HG02763 (cell line): ENCODE measurements around the gene KLHL41.
"Not testable (repeated sequence)": the region's sequence is repeated elsewhere in the genome, so short reads cannot be mapped to it uniquely, and the experiment has no call there.

Experiments
- ATAC-seq: cut with Tn5 transposase; IDR thresholded peaks from one replicate; pipeline ENCODE4 v1.9.1; 2021; ENCODE audit warnings: mild to moderate bottlenecking, moderate library complexity; ENCODE audit not compliant: unreplicated experiment

KLHL41 gene

DNA sequence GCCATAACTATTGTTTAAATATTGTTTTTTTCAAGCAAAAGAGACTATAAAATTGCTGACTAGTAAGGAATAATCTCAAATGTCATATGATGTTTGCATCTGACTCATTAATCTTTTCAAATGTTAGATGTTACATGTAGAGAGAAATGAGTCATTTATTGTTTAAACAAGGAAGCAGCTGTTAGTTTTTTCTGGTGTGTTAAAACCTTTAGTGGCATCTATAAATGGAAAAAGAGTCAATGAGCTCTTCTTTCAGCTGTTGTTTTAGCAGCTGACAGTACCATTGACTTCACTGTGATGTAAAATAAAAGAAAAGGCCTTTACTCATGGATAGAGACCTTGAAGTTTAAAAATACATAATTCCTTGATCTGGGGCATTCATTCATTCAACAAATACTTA, 1.8 kb upstream of the KLHL41 start:
- no peak for ATAC-seq

DNA sequence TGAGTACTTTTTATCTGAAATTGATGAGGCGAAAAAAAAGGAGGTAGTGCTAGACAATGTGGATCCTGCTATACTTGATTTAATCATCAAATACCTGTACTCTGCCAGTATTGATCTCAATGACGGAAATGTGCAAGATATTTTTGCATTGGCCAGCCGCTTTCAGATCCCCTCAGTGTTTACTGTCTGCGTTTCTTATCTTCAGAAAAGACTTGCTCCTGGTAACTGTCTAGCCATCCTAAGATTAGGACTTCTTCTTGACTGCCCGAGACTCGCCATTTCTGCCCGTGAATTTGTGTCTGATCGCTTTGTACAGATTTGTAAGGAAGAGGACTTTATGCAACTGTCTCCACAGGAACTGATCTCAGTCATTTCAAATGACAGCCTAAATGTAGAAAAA, 453 bp downstream of the KLHL41 start:
- ATAC-seq, result no peak

DNA sequence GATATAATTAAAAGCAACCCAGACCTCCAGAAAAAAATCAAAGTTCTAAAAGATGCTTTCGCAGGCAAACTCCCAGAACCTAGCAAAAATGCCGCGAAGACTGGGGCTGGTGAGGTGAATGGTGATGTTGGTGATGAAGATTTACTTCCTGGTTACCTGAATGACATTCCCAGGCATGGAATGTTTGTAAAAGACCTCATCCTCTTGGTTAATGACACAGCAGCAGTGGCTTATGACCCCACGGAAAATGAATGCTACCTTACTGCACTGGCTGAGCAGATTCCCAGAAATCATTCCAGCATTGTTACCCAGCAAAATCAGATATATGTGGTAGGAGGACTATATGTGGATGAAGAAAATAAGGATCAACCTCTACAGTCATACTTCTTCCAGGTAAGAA, 994 bp downstream of the KLHL41 start:
- no peak for ATAC-seq

DNA sequence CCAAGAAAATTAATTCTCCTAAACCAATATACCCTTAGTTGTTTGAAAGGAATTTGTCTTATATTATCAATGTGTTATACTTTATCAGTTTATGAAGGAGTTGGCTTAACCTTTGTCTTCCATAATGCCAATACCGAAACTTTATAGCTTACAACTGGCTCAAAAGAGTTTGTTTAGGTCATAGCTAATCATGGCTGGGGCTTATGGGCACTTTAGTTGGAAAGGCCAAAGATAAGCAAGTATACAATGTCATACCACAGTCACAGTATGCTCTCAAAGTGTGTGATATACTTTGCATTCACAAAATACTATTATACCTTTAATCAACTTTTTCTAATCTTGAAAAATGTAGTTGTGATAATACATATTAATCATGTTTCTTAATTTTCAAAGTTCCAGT, 2.3 kb downstream of the KLHL41 start:
- no peak for ATAC-seq

DNA sequence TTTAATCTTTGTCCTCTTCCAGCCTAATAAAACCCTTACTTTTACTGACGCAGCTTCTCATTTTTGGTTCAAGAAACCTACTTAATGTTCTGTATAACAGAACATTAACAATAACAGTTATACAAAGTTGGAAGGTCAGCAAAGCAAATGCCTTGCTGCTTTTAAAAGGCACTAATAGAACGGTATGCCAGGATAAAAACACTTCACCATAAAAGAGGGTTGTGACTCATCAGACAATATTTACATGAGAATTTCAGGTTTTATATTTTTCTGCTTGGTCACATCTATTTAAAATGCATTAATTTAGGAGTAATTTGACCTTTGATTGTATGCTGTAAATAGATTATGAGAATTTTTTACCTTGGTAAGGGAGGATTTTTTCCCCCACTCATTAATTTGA, 3.0 kb downstream of the KLHL41 start:
- ATAC-seq, result no peak

DNA sequence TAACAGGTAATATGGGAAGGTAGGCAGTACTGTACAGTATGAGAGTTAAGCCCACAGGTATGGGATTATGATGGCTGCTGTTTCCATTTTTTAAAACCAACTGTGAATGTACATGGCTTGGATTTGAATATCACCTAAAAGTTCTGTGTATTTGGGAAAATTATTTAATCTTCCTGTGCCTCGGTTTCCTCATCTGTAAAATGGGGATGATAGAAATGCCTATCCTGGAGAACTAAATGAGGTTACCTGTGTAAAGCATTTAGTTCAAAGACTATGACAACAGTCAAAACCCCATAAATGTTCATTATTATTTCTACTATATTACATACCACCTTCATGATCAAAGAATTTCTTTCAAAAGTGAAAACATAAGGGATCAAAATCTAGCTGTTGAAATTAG, 3.6 kb downstream of the KLHL41 start:
- no peak for ATAC-seq

DNA sequence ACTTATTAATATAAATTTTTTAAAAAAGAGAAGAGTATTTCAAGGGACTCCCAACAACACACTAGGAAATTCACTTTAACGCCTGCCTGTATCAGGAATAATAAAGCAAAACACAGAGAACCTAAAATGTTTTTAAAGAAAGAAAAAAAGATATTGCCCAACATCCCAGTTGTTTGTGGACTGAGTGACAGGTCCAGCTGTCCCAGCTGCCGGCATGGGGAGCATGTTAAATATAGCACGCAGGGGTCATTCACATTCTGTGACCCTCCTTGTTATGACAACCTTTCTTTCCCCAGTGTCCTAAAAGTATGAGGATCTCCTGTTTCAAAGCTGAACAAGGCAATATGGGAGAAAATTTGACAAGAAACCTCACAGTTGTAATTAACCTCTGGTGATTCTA, 4.4 kb downstream of the KLHL41 start:
- no peak for ATAC-seq

DNA sequence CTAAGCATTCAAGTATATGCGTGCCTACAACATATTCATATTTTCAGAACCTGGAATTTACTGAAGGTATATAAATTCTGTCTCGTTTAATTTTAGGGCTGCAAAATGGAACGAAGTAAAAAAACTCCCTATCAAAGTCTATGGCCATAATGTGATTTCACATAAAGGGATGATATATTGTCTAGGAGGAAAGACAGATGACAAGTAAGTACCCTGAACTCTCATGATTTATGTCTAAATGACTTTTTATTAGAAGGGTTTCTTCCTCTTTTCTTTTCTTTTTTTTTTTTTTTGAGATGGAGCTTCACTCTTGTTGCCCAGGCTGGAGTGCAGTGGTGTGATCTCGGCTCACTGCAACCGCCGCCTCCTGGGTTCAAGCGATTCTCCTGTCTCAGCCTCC, 5.3 kb downstream of the KLHL41 start:
- ATAC-seq, result not testable (repeated sequence)

DNA sequence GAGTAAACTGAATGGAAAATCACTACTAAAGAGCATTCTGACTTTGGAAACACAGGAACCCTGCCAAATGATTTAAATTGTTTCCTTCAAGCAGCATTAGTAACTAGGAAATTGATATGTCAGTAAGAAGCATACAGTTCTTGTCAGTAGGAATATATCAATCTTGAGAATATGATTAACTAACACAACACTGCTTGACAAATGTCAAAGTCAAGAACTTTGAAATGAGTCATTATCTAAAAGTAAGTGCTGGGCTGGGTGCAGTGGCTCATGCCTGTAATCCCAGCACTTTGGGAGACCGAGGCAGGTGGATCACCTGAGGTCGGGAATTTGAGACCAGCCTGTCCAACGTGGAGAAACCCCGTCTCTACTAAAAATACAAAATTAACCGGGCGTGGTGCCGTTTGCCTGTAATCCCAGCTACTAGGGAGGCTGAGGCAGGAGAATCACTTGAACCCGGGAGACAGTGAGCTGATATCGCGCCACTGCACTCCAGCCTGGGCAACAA, 7.0 kb downstream of the KLHL41 start:
- not testable (repeated sequence) for ATAC-seq

DNA sequence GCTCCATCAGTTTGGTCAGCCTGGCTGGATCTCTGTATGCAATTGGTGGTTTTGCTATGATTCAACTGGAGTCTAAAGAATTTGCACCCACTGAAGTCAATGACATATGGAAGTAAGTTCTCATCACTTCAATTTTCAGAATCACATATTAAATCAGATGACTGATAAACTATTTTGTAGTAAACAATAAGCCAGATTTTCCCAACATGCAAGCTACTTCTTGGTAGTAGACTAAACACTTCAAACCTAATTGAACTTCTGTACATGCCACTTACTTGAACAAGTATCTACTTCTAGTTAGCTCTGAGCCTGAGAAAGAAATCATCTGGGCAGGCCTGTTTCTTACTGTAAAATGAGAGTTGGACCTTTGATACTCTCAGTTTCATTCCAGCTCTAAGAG, 11.4 kb downstream of the KLHL41 start:
- ATAC-seq, result no peak

DNA sequence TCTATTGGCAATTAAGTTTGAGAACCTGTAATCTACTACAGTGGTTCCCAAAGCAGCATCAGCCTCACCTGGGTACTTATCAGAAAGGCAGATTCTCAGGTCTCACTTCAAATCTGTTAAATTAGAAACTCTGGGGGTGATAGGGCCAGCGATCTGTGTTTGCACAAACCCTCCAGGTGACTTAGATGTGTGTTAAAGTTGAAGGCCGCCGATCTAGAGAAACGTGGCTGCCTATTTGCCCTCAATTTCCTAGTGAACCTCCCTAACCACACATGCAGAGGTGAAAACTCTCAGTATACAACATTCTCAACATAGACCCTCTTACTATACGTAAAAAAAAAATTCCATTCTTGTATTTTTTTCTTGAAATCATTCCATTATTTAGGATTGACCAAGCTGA, 14.2 kb downstream of the KLHL41 start:
- no peak for ATAC-seq

DNA sequence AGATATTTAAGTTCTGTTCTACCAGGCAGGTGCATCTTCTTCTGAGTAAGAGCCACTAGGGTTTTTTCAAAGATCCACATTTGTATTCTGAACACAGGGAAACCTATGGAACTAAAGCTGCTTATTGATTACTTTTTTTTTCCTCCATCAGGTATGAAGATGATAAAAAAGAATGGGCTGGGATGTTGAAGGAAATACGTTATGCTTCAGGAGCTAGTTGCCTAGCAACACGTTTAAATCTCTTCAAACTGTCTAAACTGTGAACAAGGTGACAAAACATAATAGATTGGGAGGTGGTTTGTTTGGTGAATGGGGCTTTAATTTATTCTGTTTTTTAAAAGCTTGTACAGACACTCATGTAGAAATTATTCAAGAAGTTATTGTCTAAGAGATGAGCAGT, 15.9 kb downstream of the KLHL41 start:
- no peak for ATAC-seq

DNA sequence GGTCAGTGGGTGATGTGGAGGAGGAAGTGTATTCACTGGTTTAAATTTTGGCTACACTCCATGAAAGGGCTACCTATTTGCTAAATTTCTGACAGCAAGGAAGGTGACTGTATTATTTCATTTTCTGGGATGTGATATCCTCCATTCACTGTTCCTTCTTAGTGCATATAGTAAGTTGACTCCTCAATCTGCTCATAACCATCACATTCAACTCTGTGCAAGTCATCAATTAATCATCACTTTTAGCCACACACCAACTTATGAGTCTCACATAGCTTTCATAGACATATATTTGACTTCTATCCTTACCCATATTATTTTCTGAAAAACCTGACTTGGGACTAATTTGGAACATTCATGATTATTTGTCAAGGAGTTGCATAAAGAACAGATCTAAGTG, 16.9 kb downstream of the KLHL41 start:
- ATAC-seq, result no peak

DNA sequence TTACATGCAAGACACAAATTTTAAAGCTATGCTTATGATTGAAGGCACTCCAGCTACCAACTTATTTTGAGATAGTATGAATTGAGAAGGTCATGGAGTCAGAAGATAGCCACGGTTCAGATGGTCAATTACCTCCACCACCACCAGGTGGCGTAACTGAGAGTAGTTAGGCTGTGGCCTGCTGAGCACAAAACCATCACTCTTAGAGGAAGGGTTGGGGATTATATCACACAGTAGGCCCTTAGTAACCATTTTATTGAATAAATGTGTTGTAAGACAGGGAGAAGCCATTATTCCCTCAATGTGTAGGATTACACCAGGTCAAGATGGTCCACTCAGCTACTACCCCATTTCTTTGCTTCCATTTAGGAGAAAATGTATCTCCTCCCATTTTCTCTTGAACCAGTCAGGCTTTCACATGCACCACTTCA, 18.8 kb downstream of the KLHL41 start:
- ATAC-seq, result peak; percentile 61

DNA sequence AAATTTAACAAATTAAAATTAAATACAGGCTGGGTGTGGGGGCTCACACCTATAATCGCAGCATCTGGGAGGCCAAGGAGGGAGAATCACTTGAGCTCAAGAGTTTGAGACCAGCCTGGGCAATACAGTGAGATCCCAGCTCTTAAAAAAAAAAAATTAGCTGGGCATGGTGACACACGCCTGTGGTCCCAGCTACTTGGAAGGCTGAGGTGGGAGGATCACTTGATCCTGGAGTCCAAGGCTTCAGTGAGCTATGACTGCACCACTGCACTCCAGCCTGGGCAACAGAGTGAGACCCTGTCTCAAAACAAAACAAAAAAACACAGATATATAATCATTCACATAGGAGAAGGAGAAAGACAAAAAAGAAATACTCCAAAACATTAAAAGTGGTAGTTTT, 30.0 kb downstream of the KLHL41 start:
- not testable (repeated sequence) for ATAC-seq

DNA sequence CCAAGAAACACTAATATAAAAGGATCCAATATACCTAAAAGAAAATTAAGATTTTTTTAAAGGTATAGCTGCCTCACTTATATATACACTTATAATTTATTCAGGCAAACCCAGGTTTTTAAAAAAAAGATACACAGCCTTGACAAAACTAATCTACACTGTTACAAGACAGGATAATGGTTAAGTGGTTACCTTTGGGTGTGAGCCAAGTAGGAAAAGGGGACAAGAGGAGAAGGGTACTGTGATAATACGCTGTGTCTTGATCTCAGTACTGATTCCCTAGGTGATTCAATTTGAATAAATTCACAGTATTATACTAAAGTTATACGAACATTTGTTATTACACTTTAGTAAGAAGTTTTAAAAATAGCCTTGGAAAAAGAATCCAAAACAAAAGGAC, 30.6 kb downstream of the KLHL41 start:
- no peak for ATAC-seq

DNA sequence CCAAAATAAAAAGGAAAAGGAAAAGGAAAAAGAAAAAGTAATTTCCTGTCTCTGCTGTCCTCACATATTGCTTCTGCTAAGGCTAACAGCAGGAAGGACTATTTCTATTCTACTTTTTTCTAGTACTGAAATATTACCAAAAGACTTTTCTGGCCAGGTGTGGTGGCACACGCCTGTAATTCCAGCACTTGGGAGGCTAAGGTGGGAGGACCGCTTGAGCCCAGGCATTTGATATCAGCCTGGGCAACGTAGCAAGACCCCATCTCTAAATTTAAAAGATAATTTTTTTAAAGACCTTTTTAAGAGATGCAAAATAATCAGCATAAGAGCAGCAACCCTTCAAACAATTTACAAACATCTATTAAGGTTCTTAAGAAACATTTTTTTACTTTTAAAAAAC, 32.9 kb downstream of the KLHL41 start:
- no peak for ATAC-seq

DNA sequence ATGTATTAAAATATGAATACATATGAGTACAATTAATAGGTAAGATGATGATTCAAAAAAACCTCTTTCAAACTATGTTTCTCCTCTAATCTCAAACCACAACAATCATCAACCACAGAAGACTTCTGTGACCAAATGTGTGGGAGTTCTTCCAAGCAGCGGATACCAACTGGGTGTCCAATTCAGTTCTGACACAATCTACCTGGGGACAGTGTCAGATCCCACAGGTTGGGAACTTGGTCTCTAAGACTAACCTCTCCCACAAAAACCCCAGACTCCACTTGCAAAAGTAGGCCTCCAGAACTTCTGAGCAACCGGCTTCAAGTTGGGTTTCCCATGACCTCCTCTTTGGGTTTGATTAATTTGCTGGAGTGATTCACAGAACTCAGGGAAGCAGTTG, 37.3 kb downstream of the KLHL41 start:
- no peak for ATAC-seq

DNA sequence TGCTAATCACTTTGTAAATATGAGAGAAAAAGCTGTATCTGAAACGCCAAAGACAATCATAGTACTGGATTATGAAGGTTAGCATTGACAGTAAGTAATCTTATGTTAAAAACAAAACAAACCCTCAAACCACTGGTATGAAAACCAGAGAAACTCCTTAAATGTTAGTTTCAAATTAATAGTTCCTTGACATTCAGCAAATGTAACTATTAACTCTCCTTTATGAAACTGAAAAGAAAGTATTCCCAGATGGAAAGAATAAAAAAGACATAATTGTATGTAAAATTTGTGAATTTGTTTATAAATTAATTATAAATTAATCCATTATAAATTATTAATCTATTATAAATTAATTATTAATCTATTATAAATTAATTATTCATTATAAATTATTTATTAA, 51.9 kb downstream of the KLHL41 start:
- no peak for ATAC-seq

DNA sequence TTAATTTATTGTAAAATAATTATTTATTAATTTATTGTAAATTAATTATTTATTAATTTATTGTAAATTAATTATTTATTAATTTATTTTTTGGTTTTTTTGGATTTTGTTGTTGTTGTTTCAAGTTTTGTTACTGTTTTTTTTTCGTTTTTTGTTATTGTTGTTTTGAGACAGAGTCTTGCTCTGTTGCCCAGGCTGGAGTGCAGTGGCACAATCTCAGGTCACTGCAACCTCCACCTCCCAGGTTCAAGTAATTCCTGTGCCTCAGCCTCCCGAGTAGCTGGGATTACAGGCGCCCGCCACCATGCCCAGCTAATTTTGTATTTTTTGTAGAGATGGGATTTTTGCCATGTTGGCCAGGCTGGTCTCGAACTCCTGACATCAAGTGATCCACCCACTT, 52.6 kb downstream of the KLHL41 start:
- ATAC-seq, result not testable (repeated sequence)

DNA sequence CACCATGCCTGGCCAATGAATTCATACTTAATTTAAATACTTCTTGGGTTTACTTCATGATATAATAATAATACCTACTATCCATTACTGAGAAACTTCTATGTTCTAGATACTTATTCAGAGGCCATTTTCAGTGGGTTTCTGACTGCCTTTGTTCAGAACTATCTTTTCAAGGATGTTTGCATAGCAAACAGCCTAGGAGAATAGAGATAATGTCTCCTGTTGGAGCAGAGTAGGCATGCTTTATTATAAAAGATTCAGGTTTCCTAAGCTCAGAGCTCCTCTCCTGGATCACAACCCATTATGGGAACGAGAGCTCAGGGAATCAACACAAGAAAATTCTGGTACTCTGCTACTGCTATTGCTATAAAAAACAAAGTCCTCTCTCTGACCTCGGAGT, 53.0 kb downstream of the KLHL41 start:
- ATAC-seq, result no peak

DNA sequence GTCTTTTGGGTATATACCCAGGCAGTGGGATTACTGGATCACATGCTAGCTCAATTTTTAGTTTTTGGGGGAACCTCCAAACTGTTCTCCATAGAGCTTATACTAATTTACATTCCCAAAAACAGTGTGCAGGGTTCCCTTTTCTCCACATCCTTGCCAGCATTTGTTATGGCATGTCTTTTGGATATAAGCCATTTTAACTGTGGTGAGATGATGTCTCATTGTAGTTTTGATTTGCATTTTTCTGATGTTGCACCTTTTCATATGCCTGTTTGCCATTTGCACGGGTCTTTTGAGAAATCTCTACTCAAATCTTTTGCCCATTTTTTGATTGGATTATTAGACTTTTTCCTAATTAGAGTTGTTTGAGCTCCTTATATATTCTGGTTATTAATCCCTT, 56.2 kb downstream of the KLHL41 start:
- no peak for ATAC-seq

DNA sequence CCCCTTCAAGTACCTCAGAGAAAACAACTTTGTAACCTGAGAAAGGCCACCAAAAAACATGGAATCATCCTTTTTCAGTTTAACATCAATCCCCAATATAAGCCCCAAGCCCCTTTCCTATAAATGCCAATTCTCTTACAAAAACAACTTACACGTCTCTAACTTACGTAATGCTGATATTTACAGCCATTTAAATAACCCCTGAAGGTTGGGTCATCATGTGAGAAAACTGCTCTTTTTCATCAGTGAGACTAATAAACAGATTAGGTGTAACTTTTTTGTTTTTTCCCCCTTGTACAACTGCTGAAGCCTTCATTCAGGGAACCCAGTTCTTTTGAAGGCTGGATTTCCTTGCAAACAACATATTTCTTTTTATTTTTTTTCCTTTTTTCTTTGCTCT, 60.4 kb downstream of the KLHL41 start:
- ATAC-seq, result no peak

DNA sequence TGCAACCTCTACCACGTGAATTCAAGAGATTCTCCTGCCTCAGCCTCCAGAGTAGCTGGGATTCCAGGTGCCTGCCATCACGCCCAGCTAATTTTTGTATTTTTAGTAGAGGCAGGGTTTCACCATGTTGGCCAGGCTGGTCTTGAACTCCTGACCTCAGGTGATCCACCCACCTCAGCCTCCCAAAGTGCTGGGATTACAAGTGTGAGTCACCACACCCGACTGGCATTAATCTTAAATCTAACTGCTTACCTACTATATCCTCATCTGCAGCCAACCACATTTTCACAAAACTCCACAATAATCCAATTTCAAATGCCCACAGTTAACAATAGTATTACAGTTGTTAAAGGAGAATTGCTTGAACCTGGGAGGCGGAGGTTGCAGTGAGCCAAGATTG, 61.2 kb downstream of the KLHL41 start:
- ATAC-seq, result not testable (repeated sequence)
